GM12875 (cell line): ENCODE data around the gene CEACAM19.
"Not testable (repeated sequence)": the region's sequence is repeated elsewhere in the genome, so short reads cannot be mapped to it uniquely, and the experiment has no call there.

Experiments used
- H3K4me3 ChIP-seq: one replicate; pipeline ENCODE4 v1.5.1; 2011; ENCODE audit warnings: low read depth, low read length, control low read depth
- TF ChIP-seq, protein P1 (sequence below): IDR thresholded peaks from 2 replicates; pipeline ENCODE4 v1.5.1; 2011; ENCODE audit warnings: low read depth, mild to moderate bottlenecking, control low read depth, inconsistent platforms, low read length, moderate library complexity, borderline replicate concordance; ENCODE audit not compliant: insufficient read depth

Gene CEACAM19

DNA sequence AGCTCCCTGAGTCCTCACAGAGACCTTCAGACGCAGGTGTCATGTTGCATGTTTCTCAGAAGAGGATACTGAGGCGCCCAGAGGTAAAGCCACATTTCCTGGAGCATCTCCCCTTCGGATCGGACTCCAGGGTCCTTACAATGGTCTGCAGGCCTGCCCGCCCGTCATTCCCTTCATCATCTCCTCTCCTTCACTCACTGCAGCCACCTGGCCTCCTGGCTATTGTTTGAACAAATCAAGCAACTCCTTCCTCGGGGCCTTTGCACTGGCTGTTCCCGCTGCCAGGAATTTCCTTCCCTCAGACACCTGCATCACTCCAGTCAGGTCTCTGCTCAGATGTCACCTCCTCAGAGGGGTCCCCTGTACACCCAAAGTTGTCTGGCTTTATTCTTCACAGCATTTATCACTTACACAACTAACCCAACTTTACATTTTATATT, 48.0 kb downstream of the CEACAM19 start:
- TF ChIP-seq, protein P1, sequence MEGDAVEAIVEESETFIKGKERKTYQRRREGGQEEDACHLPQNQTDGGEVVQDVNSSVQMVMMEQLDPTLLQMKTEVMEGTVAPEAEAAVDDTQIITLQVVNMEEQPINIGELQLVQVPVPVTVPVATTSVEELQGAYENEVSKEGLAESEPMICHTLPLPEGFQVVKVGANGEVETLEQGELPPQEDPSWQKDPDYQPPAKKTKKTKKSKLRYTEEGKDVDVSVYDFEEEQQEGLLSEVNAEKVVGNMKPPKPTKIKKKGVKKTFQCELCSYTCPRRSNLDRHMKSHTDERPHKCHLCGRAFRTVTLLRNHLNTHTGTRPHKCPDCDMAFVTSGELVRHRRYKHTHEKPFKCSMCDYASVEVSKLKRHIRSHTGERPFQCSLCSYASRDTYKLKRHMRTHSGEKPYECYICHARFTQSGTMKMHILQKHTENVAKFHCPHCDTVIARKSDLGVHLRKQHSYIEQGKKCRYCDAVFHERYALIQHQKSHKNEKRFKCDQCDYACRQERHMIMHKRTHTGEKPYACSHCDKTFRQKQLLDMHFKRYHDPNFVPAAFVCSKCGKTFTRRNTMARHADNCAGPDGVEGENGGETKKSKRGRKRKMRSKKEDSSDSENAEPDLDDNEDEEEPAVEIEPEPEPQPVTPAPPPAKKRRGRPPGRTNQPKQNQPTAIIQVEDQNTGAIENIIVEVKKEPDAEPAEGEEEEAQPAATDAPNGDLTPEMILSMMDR, result no peak
- no peak overlapping the region for H3K4me3 ChIP-seq

DNA sequence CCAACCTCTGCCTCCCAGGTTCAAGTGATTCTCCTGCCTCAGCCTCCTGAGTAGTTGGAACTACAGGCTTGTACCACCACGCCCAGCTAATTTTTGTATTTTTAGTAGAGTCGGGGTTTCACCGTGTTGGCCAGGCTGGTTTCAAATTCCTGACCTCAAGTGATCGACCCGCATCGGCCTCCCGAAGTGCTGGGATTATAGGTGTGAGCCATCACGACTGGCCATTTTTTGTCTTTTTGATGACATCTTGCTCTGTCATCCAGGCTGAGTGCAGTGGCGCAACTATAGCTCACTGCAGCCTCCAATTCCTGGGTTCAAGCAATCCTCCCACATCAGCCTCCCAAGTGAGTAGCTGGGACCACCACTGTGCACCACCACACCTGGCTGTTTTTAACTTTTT, 49.1 kb downstream of the CEACAM19 start:
- not testable (repeated sequence) for H3K4me3 ChIP-seq

DNA sequence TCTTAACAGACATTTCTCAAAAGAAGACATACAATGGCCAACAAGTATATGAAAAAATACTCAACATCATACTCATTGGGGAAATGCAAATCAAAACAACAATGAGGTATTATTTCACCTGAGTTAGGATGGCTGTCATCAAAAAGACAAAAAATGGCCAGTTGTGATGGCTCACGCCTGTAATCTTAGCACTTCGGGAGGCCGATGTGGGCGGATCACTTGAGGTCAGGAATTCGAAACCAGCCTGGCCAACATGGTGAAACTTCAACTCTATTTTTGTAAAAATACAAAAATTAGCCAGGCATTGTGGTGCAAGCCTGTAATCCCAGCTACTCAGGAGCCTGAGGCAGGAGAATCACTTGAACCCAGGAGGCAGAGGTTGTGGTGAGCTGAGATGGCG, 49.7 kb downstream of the CEACAM19 start:
- TF ChIP-seq, protein P1, result no peak
- H3K4me3 ChIP-seq, result no peak overlapping the region

DNA sequence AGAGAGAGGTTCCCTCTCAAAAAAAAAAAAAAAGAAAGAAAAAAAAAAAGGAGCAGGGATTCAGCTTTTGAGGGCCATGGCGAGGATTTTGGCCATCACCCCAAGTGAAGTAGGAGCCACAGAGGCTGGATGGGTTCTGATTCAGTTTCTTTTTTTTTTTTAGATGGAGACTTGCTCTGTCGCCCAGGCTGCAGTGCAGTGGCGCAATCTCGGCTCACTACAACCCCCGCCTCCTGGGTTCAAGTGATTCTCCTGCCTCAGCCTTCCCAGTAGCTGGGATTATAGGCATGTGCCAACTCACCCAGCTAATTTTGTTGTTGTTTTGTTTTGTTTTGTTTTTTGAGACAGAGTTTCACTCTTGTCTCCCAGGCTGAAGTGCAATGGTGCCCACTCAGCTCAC, 50.1 kb downstream of the CEACAM19 start:
- not testable (repeated sequence) for H3K4me3 ChIP-seq

DNA sequence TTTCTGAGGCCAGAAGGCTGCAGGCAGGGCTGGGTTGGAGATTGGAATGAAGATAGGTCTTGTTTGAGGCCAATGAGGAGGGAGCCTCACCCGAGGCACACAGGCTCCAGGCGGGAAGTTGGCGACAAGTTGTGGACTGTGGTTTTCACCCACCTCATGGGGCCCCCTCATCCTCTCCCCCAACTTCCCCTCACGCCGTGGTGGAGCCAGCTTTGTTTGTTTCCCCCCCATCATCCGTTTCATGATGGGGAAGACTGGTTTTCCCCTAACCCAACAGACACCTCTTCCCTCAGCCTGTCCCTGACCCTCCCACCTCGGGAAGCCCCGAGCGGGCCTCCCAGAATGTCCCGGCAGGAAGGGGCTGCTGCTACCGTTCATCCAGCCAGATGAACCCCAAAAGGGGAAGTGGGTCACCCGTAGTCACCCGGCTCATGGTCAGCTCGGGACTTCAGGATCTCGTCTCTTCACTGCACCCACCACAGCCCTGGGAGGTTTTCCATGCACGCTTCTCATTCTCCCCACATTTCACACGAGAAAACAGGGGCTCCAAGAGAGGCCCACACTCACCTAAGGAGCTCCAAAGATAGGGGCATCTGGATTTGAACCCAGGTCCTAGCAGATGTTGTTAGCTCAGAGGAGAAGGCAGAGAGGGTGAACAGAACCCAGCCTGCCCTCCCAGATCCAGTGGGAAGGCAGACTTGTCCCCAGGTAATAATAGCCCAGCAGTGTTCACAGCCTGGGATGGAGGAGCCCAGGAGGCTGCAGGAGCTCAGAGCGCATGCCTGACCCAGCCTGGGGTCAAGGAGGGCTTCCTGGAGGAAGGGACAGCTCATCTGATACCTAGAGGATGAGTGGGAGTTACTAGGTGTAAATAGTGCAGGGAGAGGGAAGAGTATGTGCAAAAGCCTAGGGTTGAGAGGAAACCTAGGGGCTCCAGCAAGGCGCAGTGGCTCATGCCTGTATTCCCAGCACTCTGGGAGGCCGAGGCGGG, 51.1 kb downstream of the CEACAM19 start:
- TF ChIP-seq, protein P1, result no peak
- no peak overlapping the region for H3K4me3 ChIP-seq

DNA sequence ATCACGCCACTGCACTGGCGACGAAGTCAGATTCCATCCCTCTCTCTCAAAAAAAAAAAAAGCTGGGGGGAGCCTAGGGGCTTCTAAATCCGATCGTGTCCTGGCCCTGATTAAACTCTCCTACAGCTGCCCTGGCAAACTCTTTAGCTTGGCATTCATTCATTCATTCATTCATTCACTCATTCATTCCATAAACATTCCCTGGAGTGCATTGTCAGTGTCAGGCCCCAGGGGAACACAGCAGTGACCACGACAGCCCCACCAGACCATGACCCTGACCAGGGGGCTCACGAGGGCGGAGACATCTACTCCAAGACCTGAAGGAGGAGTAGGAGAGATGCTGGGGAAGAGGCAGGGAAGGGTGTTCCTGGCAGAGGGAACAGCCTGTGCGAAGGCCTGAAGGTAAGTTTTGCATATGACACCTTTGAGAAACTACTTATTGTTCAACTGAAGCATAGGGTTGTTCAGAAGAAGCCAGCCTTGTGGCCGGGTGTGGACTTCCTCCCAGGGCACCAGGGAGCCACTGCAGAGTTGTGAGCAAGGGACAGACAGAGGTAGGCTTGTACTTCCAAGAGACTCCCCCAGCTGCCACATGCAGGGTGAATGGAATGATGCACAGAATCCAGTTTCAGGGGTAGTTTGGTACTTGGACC, 52.1 kb downstream of the CEACAM19 start:
- TF ChIP-seq, protein P1, result no peak
- H3K4me3 ChIP-seq, result no peak overlapping the region

DNA sequence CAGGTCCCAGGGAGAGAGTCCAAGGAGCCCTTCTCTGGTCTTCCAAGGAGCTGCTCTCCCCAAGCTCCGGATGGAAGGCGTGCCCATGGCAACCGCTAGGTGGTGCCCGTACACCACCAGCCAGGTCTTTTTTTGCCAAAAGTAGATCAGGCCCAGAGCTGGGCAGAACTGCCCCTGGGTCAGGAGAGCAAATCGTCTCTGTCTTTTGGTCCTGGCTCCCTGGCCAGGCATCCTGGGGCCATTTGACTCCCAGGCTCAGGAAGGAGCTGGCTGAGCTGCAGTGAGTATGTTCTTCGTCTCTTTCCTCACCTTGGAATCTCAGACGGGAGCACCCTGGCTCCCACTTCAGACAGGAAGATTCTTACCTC, 52.7 kb downstream of the CEACAM19 start:
- no peak overlapping the region for H3K4me3 ChIP-seq
- TF ChIP-seq, protein P1, result peak; percentile 97

DNA sequence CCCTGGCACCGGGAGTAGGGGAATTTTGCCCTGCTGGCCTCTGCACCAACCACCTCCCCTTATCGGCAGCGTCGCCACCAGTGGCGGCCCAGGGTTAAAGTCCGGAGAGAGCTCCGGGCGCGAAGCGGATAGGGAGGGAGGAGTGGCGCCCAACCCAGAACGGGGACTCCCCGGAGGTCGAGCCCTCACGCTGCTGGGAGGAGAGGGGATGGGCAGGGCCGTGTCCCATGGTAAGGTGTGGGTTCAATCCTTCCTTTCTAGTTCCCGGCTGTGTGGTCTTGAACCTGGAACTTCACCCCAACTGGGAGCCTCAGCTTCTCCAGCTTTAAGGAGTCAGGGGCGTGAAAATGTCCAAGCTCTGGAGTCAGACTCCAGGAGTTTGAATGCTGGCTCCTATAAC, 54.0 kb downstream of the CEACAM19 start:
- no peak overlapping the region for H3K4me3 ChIP-seq
- TF ChIP-seq, protein P1, result no peak
